ENCODE measurements around the gene ITGB2.

The ITGB2 gene

GRCh38 chr21:44901391-44902074 is 19.2 kb downstream of the ITGB2 start:
- no peak for TF ChIP-seq CTCF (IDR thresholded peaks at IDR 0.05; ENCODE audit: insufficient read depth, low read depth, low read length, missing control alignments)
- no peak for DNase-seq (ENCODE audit: low read depth)

GRCh38 chr21:44900559-44901251 is 20.0 kb downstream of the ITGB2 start:
- no peak overlapping the region for H3K4me3 ChIP-seq (ENCODE audit: low read depth, low read length)
- no peak for DNase-seq (ENCODE audit: low read depth)
- TF ChIP-seq CTCF (IDR thresholded peaks at IDR 0.05; ENCODE audit: insufficient read depth, low read depth, low read length, missing control alignments), result no peak

More at GRCh38 chr21:44901391-44902074, 19.2 kb downstream of the ITGB2 start:
- no peak overlapping the region for H3K4me3 ChIP-seq (ENCODE audit: low read depth, low read length)

GRCh38 chr21:44899768-44900558 is 20.7 kb downstream of the ITGB2 start:
- TF ChIP-seq CTCF (IDR thresholded peaks at IDR 0.05; ENCODE audit: insufficient read depth, low read depth, low read length, missing control alignments), result no peak
- H3K4me3 ChIP-seq (ENCODE audit: low read depth, low read length), result no peak overlapping the region
- DNase-seq (ENCODE audit: low read depth), result no peak

- DNase-seq (ENCODE audit: low read depth), result no peak
- no peak overlapping the region for H3K4me3 ChIP-seq (ENCODE audit: low read depth, low read length)
- no peak for TF ChIP-seq CTCF (IDR thresholded peaks at IDR 0.05; ENCODE audit: insufficient read depth, low read depth, low read length, missing control alignments)
Measured at GRCh38 chr21:44898851-44899767, 21.6 kb downstream of the ITGB2 start.

GRCh38 chr21:44898011-44898488 is 22.6 kb downstream of the ITGB2 start:
- no peak overlapping the region for H3K4me3 ChIP-seq (ENCODE audit: low read depth, low read length)
- DNase-seq (ENCODE audit: low read depth), result no peak
- TF ChIP-seq CTCF (IDR thresholded peaks at IDR 0.05; ENCODE audit: insufficient read depth, low read depth, low read length, missing control alignments), result no peak
